GM12878 (cell line): ENCODE measurements around the gene SLC6A3. TPM values are rescaled to one million over a fixed set of nuclear protein-coding genes. Genes with fewer than 3 reads are reported as not detected.
A peak's percentile ranks its signal among the peaks of the same experiment; 100 is the strongest.

Source experiments
- ATAC-seq: fragments of 200-7000 bp; cut with Tn5 transposase; 3 replicates; pipeline ENCODE4 v1.9.1; 2020; ENCODE audit warnings: mild to moderate bottlenecking, moderate library complexity
- BruUV-seq: library from RNA; stranded (reverse); fragments of 400-500 nt; replicated peaks from 2 replicates; lab custom pipeline; 2021; lab: Mats Ljungman, UMichigan
- CTCF ChIA-PET: fragments of 300-600 bp; sonication (Branson Sonifier 250); formaldehyde crosslinking; extraction: SDS; loops from one replicate; lab custom pipeline; 2021; ENCODE audit warnings: inconsistent platforms; lab: Yijun Ruan, JAX
- POLR2A ChIA-PET: fragments of 350-600 bp; formaldehyde crosslinking; extraction: SDS; loops from one replicate; lab custom pipeline; 2021; ENCODE audit warnings: inconsistent platforms; lab: Charles Lee
- RAD21 ChIA-PET: fragments of 300-600 bp; sonication (Branson Sonifier 250); formaldehyde crosslinking; loops from one replicate; lab custom pipeline; 2023; ENCODE audit warnings: antibody characterized with exemption; ENCODE audit not compliant: unreplicated experiment; lab: Charles Lee
- SMC1A ChIA-PET: fragments of 300-600 bp; sonication (Branson Sonifier 250); formaldehyde crosslinking; loops from one replicate; lab custom pipeline; 2023; ENCODE audit not compliant: unreplicated experiment, uncharacterized antibody; lab: Charles Lee
- DNase-seq: peaks from one replicate; pipeline ENCODE4 v3.0.0-alpha.2; 2011; ENCODE audit warnings: low read depth, low spot score
- FAIRE-seq: peaks from 3 replicates; lab custom pipeline; 2011; peaks lifted over from hg19 to GRCh38; lab: Jason Lieb, UNC
- H2AFZ ChIP-seq: 2 replicates; pipeline ENCODE4 v1.6.0; 2011; ENCODE audit warnings: low read depth, low read length, control low read depth; ENCODE audit not compliant: control insufficient read depth
- H3K27ac ChIP-seq: 2 replicates; pipeline ENCODE4 v1.5.1; 2011; ENCODE audit warnings: control low read depth; ENCODE audit not compliant: control insufficient read depth, insufficient read depth
- H3K27me3 ChIP-seq, 2 experiments: replicated peaks in 1 of 2; 2 replicates each; pipeline versions ENCODE4 v1.6.0 to v1.6.1; 2011; ENCODE audit warnings: low read length in 1 of 2; ENCODE audit not compliant: control insufficient read depth in 2 of 2, insufficient read depth in 2 of 2
- H3K36me3 ChIP-seq, 2 experiments: 2 replicates each; pipeline ENCODE4 v1.5.1; 2011; ENCODE audit warnings: low read length in 1 of 2; ENCODE audit not compliant: control insufficient read depth in 2 of 2, insufficient read depth in 2 of 2
- H3K4me1 ChIP-seq: 2 replicates; pipeline ENCODE4 v1.6.1; 2011; ENCODE audit warnings: mild to moderate bottlenecking, low read length, moderate library complexity, mixed read lengths; ENCODE audit not compliant: control insufficient read depth, insufficient read depth
- H3K4me2 ChIP-seq: 2 replicates; pipeline ENCODE4 v1.6.0; 2011; ENCODE audit warnings: control low read depth; ENCODE audit not compliant: control insufficient read depth, insufficient read depth
- H3K4me3 ChIP-seq: fragments of 200-600 bp; sonication (generic); 2 replicates; pipeline ENCODE4 v1.5.1; 2016
- H3K79me2 ChIP-seq: 2 replicates; pipeline ENCODE4 v1.6.0; 2011; ENCODE audit warnings: low read length; ENCODE audit not compliant: control insufficient read depth, insufficient read depth
- H3K9ac ChIP-seq: 2 replicates; pipeline ENCODE4 v1.8.0; 2011; ENCODE audit warnings: low read length, control low read depth, mixed read lengths; ENCODE audit not compliant: control insufficient read depth, insufficient read depth
- H3K9me3 ChIP-seq: replicated peaks from 3 replicates; pipeline ENCODE4 v1.5.1; 2011; ENCODE audit warnings: mild to moderate bottlenecking, low read length; ENCODE audit not compliant: control insufficient read depth, insufficient read depth
- H4K20me1 ChIP-seq: 2 replicates; pipeline ENCODE4 v1.6.0; 2011; ENCODE audit not compliant: control insufficient read depth, insufficient read depth
- BHLHE40 ChIP-seq, 2 experiments: fragments of 450-650 bp in 1 of 2; IDR thresholded peaks; 2 replicates each; pipeline ENCODE4 v1.6.1; 2011 to 2017; ENCODE audit warnings: low read depth in 2 of 2, borderline replicate concordance in 1 of 2, improper control_type of control experiment in 1 of 2, low read length in 1 of 2, mild to moderate bottlenecking in 1 of 2
- NR2C2 ChIP-seq: IDR thresholded peaks from 2 replicates; pipeline ENCODE4 v1.6.1; 2011; ENCODE audit warnings: borderline replicate concordance, low read depth; ENCODE audit not compliant: control insufficient read depth, insufficient read length
- WGBS: methylation state at CpG from one replicate; pipeline ENCODE4 v1.1.6; 2016; ENCODE audit warnings: low lambda C conversion rate; ENCODE audit not compliant: insufficient replicate concordance, insufficient coverage; ENCODE audit errors: missing lambda C conversion rate; 5-methylcytosine and 5-hydroxymethylcytosine counted together
- in situ Hi-C: fragments of 300-500 bp; cut with MboI; formaldehyde crosslinking; loops from 9 replicates; pipeline ENCODE4 v1.14.3; 2018; ENCODE audit warnings: mixed read lengths
- intact Hi-C: fragments of 100-400 bp; cut with micrococcal nuclease; formaldehyde crosslinking; loops from one replicate; pipeline ENCODE4 v1.14.2; 2022; ENCODE audit not compliant: unreplicated experiment
- polyA plus RNA-seq, 11 experiments: library from polyadenylated mRNA; depleted of rRNA in 4 of 11; unstranded in 6 of 11; stranded (reverse) in 5 of 11; fragments of >200 nt; fragmentation: Nextera tagmentation in 4 of 11; fragmentation: Illumina TruSeq in 1 of 11; extraction: Ambion mirVana in 4 of 11; extraction: Trizol in 1 of 11; gene quantifications; 1 replicate in 1 of 11; 2 replicates in 10 of 11; pipeline versions ENCODE4 v1.2.1 to v1.2.3, GENCODE V29; 2011 to 2016; ENCODE audit warnings: inconsistent platforms in 2 of 11, missing spikeins in 2 of 11, low read depth in 1 of 11
- total RNA-seq, 4 experiments: library from RNA; depleted of rRNA in 3 of 4; stranded (reverse); fragments of >200 nt in 3 of 4; fragmentation: Illumina TruSeq in 1 of 4; extraction: Trizol in 1 of 4; gene quantifications; 2 replicates each; pipeline versions ENCODE4 v1.2.1 to v1.2.3, GENCODE V29; 2013 to 2021
- TF ChIP-seq, protein P1 (sequence below): fragments of 450-650 bp; IDR thresholded peaks from 2 replicates; pipeline ENCODE4 v1.6.1; 2017; ENCODE audit warnings: mild to moderate bottlenecking, moderate library complexity

Gene SLC6A3
- total and polyA plus RNA-seq, 10 of the 15 experiments (the other 5 are each of a cell fraction or from before 2014, with no cell fraction given): 0.01 TPM; not detected in 9

DNA sequence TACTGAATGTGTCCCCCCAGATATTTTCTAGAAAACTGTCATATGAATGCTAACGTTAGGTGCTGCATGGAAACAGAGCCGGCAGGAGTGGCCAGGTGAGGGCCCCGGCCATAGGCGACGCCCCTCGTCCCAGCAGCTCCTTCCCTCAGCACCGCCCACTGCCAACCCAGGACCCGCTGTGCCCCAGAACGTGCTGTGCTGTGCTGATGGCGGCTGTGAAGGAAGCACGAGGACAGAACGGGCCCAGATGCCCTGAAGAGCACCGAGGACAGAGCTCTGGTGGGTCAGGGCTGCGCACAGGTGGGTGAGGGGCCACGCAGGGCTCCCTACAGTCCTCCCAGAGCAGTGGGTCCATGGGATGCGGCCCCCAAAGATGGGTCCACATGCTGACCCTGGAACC lies 48.2 kb upstream of the SLC6A3 start:
- ChIA-PET RAD21 (interaction anchor here (0.8 to 2.7 kb wide), 6 partner anchors 10 to 178 kb away, joined by 3 to 14 read pairs (median 6); no protein-coding TSS in a partner anchor), POLR2A (interaction anchor here (1.4 to 2.1 kb wide), 4 partner anchors 9 to 29 kb away, joined by 4 to 10 read pairs (median 6); no protein-coding TSS in a partner anchor), CTCF (interaction anchor here (0.7 to 4.5 kb wide), 3 partner anchors 10 to 35 kb away, joined by 4 to 43 read pairs (median 11); no protein-coding TSS in a partner anchor), SMC1A (interaction anchor here (1.2 to 2.9 kb wide), 6 partner anchors 11 to 66 kb away, joined by 3 to 18 read pairs (median 8); partner anchors contain the start of gene LPCAT1)
- Histone ChIP-seq H3K36me3 (peaks cover 6 to 19% of the 10 kb centered on the region in 2 experiments), H3K4me3 (peak overlapping the region; percentile 59), H3K4me2 (peak overlapping the region; percentile 32), H3K27me3 (no peaks in the 10 kb centered on the region), H3K4me1 (peaks cover 84% of the 10 kb centered on the region), H3K9ac (peak overlapping the region; percentile 66), H3K27ac (peak overlapping the region; percentile 87), H3K9me3 (no peaks in the 10 kb centered on the region), H2AFZ (no peak overlapping the region), H3K79me2 (peaks cover 73% of the 10 kb centered on the region), H4K20me1 (no peaks in the 10 kb centered on the region)
- BruUV-seq: no TSS peak
- ATAC-seq (peak; percentile 2; the same call in 2 of the 3 replicates), FAIRE-seq (no peak), DNase-seq (no peak)
- intact Hi-C loops: loop anchor here (10.0 kb wide), 1 partner anchor 149 kb away; the partner anchor contains the start of gene CLPTM1L
- no peak for TF ChIP-seq NR2C2
- peak in 1 of 2 experiments; percentile 51; a peak in 1 of 4 replicates for TF ChIP-seq BHLHE40 (IDR thresholded peaks at IDR 0.05; ENCODE audit: borderline replicate concordance in 1 of 2, low read depth in 2 of 2, low read length in 1 of 2)
- TF ChIP-seq, protein P1, sequence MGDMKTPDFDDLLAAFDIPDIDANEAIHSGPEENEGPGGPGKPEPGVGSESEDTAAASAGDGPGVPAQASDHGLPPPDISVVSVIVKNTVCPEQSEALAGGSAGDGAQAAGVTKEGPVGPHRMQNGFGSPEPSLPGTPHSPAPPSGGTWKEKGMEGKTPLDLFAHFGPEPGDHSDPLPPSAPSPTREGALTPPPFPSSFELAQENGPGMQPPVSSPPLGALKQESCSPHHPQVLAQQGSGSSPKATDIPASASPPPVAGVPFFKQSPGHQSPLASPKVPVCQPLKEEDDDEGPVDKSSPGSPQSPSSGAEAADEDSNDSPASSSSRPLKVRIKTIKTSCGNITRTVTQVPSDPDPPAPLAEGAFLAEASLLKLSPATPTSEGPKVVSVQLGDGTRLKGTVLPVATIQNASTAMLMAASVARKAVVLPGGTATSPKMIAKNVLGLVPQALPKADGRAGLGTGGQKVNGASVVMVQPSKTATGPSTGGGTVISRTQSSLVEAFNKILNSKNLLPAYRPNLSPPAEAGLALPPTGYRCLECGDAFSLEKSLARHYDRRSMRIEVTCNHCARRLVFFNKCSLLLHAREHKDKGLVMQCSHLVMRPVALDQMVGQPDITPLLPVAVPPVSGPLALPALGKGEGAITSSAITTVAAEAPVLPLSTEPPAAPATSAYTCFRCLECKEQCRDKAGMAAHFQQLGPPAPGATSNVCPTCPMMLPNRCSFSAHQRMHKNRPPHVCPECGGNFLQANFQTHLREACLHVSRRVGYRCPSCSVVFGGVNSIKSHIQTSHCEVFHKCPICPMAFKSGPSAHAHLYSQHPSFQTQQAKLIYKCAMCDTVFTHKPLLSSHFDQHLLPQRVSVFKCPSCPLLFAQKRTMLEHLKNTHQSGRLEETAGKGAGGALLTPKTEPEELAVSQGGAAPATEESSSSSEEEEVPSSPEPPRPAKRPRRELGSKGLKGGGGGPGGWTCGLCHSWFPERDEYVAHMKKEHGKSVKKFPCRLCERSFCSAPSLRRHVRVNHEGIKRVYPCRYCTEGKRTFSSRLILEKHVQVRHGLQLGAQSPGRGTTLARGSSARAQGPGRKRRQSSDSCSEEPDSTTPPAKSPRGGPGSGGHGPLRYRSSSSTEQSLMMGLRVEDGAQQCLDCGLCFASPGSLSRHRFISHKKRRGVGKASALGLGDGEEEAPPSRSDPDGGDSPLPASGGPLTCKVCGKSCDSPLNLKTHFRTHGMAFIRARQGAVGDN: peak; percentile 51; the same call in 1 of the 2 replicates
- WGBS: 31% methylated on average over 16 of the region's 16 CpGs
- in situ Hi-C loops: no loop called here
